Stimulated activated CD8-positive, alpha-beta memory T cell treated with anti-CD3 and anti-CD28 coated beads, Interleukin-2, amount 100 ng/mL, for 48 hours (primary cell): ENCODE measurements around the gene TPST2.
A peak's percentile ranks its signal among the peaks of the same experiment; 100 is the strongest.

ENCODE experiments used
- DNase-seq, 2 donors: peaks; one replicate each; pipeline ENCODE4 v3.0.0-alpha.2; 2020; ENCODE audit warnings: low read depth in 2 of 2

TPST2 gene

GRCh38 chr22:26610072-26610958 is 20.4 kb upstream of the TPST2 start:
- DNase-seq: peak; percentile 37 to 42

- no peak for DNase-seq
These were observed 19.4 kb upstream of the TPST2 start for GRCh38 chr22:26609287-26609686.

- no peak for DNase-seq
These were observed 18.2 kb upstream of the TPST2 start for GRCh38 chr22:26608129-26608528.

- DNase-seq: no peak
These were observed 16.7 kb upstream of the TPST2 start for GRCh38 chr22:26606611-26607010.

- DNase-seq: no peak
These were observed 14.4 kb upstream of the TPST2 start for GRCh38 chr22:26604368-26604767.

- no peak for DNase-seq
These were observed 12.2 kb upstream of the TPST2 start for GRCh38 chr22:26602127-26602526.

- no peak for DNase-seq
These were observed 11.8 kb upstream of the TPST2 start for GRCh38 chr22:26601726-26602125.

GRCh38 chr22:26599505-26599904 is 9.6 kb upstream of the TPST2 start:
- no peak for DNase-seq

- no peak for DNase-seq
These were observed 7.5 kb upstream of the TPST2 start for GRCh38 chr22:26597480-26597879.

GRCh38 chr22:26597026-26597425 is 7.1 kb upstream of the TPST2 start:
- DNase-seq: no peak

GRCh38 chr22:26593763-26594162 is 3.8 kb upstream of the TPST2 start:
- no peak for DNase-seq

GRCh38 chr22:26592421-26592891 is 2.5 kb upstream of the TPST2 start:
- no peak for DNase-seq

GRCh38 chr22:26589367-26589844 is 526 bp downstream of the TPST2 start:
- DNase-seq: peak in 1 of 2 donors; percentile 32

- DNase-seq: no peak
These were observed 1.1 kb downstream of the TPST2 start for GRCh38 chr22:26588729-26589366.

GRCh38 chr22:26587991-26588613 is 1.8 kb downstream of the TPST2 start:
- no peak for DNase-seq

- no peak for DNase-seq
These were observed 3.2 kb downstream of the TPST2 start for GRCh38 chr22:26586556-26587325.

GRCh38 chr22:26585104-26585790 is 4.7 kb downstream of the TPST2 start:
- DNase-seq: no peak

- DNase-seq: no peak
These were observed 5.9 kb downstream of the TPST2 start for GRCh38 chr22:26584010-26584409.

GRCh38 chr22:26581633-26582168 is 8.2 kb downstream of the TPST2 start:
- DNase-seq: no peak

- DNase-seq: no peak
These were observed 8.9 kb downstream of the TPST2 start for GRCh38 chr22:26581026-26581425.
